Pons (tissue), 1 donor: ENCODE results near the gene KLK8.

Experiments
- DNase-seq: peaks from one replicate; pipeline ENCODE4 v3.0.0-alpha.2; 2016; ENCODE audit warnings: low spot score

The KLK8 gene

GRCh38 chr19:51001515-51001914 lies at the start of gene KLK8:
Gene KLK8, minus strand, starts transcription at chr19:51001604. Its CDS starts 437 bp downstream, at chr19:51001167.
- no peak for DNase-seq

- no peak for DNase-seq
Observed at GRCh38 chr19:51047031-51047335, 45.6 kb upstream of the KLK8 start.

- no peak for DNase-seq
Observed at GRCh38 chr19:51044327-51044726, 42.9 kb upstream of the KLK8 start.

- no peak for DNase-seq
Observed at GRCh38 chr19:51043497-51043896, 42.1 kb upstream of the KLK8 start.

- no peak for DNase-seq
Observed at GRCh38 chr19:51040151-51040550, 38.7 kb upstream of the KLK8 start.

- DNase-seq, result no peak
Observed at GRCh38 chr19:51036519-51036918, 35.1 kb upstream of the KLK8 start.

GRCh38 chr19:51034704-51035103 lies 33.3 kb upstream of the KLK8 start, which contains the start of gene KLK12:
Gene KLK12, minus strand, starts transcription at chr19:51035002. Its CDS starts 381 bp downstream, at chr19:51034621.
- DNase-seq, result no peak

- DNase-seq, result no peak
Observed at GRCh38 chr19:51031880-51032225, 30.4 kb upstream of the KLK8 start.

- no peak for DNase-seq
Observed at GRCh38 chr19:51031220-51031879, 29.9 kb upstream of the KLK8 start.

- no peak for DNase-seq
Observed at GRCh38 chr19:51030631-51031030, 29.2 kb upstream of the KLK8 start.

GRCh38 chr19:51029718-51030117 lies 28.3 kb upstream of the KLK8 start:
- no peak for DNase-seq

GRCh38 chr19:51027873-51028272 lies 26.5 kb upstream of the KLK8 start:
- no peak for DNase-seq

GRCh38 chr19:51027126-51027806 lies 25.9 kb upstream of the KLK8 start:
- DNase-seq, result no peak

GRCh38 chr19:51026554-51026831 lies 25.1 kb upstream of the KLK8 start, which contains the start of gene KLK11:
Gene KLK11, minus strand, starts transcription at chr19:51026616. Its CDS starts 985 bp downstream, at chr19:51025631.
- no peak for DNase-seq

GRCh38 chr19:51025809-51026553 lies 24.6 kb upstream of the KLK8 start:
- no peak for DNase-seq

- no peak for DNase-seq
Observed at GRCh38 chr19:51025401-51025800, 24.0 kb upstream of the KLK8 start.

GRCh38 chr19:51024924-51025323 lies 23.5 kb upstream of the KLK8 start:
- no peak for DNase-seq

GRCh38 chr19:51023946-51024345 lies 22.5 kb upstream of the KLK8 start:
- no peak for DNase-seq

- no peak for DNase-seq
Observed at GRCh38 chr19:51022526-51022925, 21.1 kb upstream of the KLK8 start.

GRCh38 chr19:51020988-51021651 lies 19.7 kb upstream of the KLK8 start:
- peak; percentile 72 for DNase-seq

- DNase-seq, result no peak
Observed at GRCh38 chr19:51019544-51019925, 18.1 kb upstream of the KLK8 start, which contains the start of gene KLK10. Gene KLK10, minus strand, starts transcription at chr19:51019709. Its CDS starts 579 bp downstream, at chr19:51019130.

- DNase-seq, result no peak
Observed at GRCh38 chr19:51018745-51019543, 17.5 kb upstream of the KLK8 start.
